Panc1 (cell line): ENCODE measurements around the gene TMEM138. TPM values are rescaled to one million over a fixed set of nuclear protein-coding genes. Genes with fewer than 3 reads are reported as not detected.

Source experiments
- ATAC-seq: fragments of 200-7000 bp; cut with Tn5 transposase; 2 replicates; pipeline ENCODE4 v1.9.1; 2020; ENCODE audit warnings: mild to moderate bottlenecking, moderate library complexity
- BruUV-seq: library from RNA; stranded (reverse); fragments of 400-500 nt; replicated peaks from 2 replicates; lab custom pipeline; 2021; lab: Mats Ljungman, UMichigan
- CTCF ChIA-PET: fragments of 300-600 bp; sonication (Branson Sonifier 250); formaldehyde crosslinking; loops from one replicate; lab custom pipeline; 2022; ENCODE audit warnings: antibody characterized with exemption; lab: Charles Lee
- POLR2A ChIA-PET: fragments of 300-600 bp; sonication (Branson Sonifier 250); formaldehyde crosslinking; loops from one replicate; lab custom pipeline; 2022; ENCODE audit warnings: antibody characterized with exemption; lab: Charles Lee
- DNase-seq: peaks from one replicate; pipeline ENCODE4 v3.0.0-alpha.2; 2010; ENCODE audit warnings: low read depth, low spot score
- H3K27ac ChIP-seq: 2 replicates; pipeline ENCODE4 v1.5.1; 2011; ENCODE audit warnings: mild to moderate bottlenecking, low read length, inconsistent platforms
- H3K27me3 ChIP-seq: fragments of 200-500 bp; sonication (Bioruptor generic); 2 replicates; pipeline ENCODE4 v1.6.0; 2014; ENCODE audit warnings: low read length, inconsistent platforms; ENCODE audit not compliant: control insufficient read depth, insufficient read depth
- H3K36me3 ChIP-seq: fragments of 200-500 bp; sonication (Bioruptor generic); 2 replicates; pipeline ENCODE4 v1.5.1; 2014; ENCODE audit warnings: inconsistent platforms, mild to moderate bottlenecking, low read length, moderate library complexity; ENCODE audit not compliant: control insufficient read depth, insufficient read depth
- H3K4me1 ChIP-seq: 2 replicates; pipeline ENCODE4 v1.5.1; 2011; ENCODE audit warnings: inconsistent platforms, mild to moderate bottlenecking, low read length, moderate library complexity; ENCODE audit not compliant: control insufficient read depth, insufficient read depth
- H3K4me3 ChIP-seq, 2 experiments: 2 replicates each; pipeline ENCODE4 v1.5.1; 2011 to 2012; ENCODE audit warnings: low read depth in 2 of 2, low read length in 2 of 2, mild to moderate bottlenecking in 2 of 2, inconsistent platforms in 1 of 2, moderate library complexity in 1 of 2
- H3K9me3 ChIP-seq: fragments of 200-500 bp; sonication (Bioruptor generic); 2 replicates; pipeline ENCODE4 v1.5.1; 2014; ENCODE audit warnings: low read depth, mild to moderate bottlenecking, inconsistent platforms, low read length, moderate library complexity; ENCODE audit not compliant: control insufficient read depth, insufficient read depth
- SIN3A ChIP-seq: IDR thresholded peaks from 2 replicates; pipeline ENCODE4 v1.6.1; 2012; ENCODE audit warnings: low read depth, mild to moderate bottlenecking, low read length, moderate library complexity, borderline replicate concordance; ENCODE audit not compliant: insufficient read depth
- TCF7L2 ChIP-seq: IDR thresholded peaks from 2 replicates; pipeline ENCODE4 v1.6.1; 2011; ENCODE audit warnings: mild to moderate bottlenecking, low read depth, low read length, inconsistent platforms
- in situ Hi-C: cut with HindIII; loops from 2 replicates; pipeline ENCODE4 v1.10.0; 2016; ENCODE audit warnings: low sequenced_read_pairs, low pct_unique_long_range_greater_than_20kb
- intact Hi-C: fragments of 100-400 bp; cut with micrococcal nuclease; formaldehyde crosslinking; loops from one replicate; pipeline ENCODE4 v1.10.0; 2022; ENCODE audit not compliant: unreplicated experiment
- total RNA-seq: library from RNA; stranded (reverse); gene quantifications from one replicate; pipeline ENCODE4 v1.2.1, GENCODE V29; 2021; ENCODE audit not compliant: unreplicated experiment
- TF ChIP-seq, protein P1 (sequence below), 2 experiments: IDR thresholded peaks; 2 replicates each; pipeline ENCODE4 v1.6.1; 2011 to 2012; ENCODE audit warnings: low read depth in 2 of 2, control low read depth in 1 of 2, low read length in 1 of 2, mild to moderate bottlenecking in 1 of 2, moderate library complexity in 1 of 2; ENCODE audit not compliant: insufficient read depth in 1 of 2
- TF ChIP-seq, protein P2 (sequence below): fragments of 450-650 bp; IDR thresholded peaks from 2 replicates; pipeline ENCODE4 v1.5.1; 2017; ENCODE audit warnings: mild to moderate bottlenecking

TMEM138 gene
- total RNA-seq, 1 experiment from 2014 or later, result 86.6 TPM

DNA sequence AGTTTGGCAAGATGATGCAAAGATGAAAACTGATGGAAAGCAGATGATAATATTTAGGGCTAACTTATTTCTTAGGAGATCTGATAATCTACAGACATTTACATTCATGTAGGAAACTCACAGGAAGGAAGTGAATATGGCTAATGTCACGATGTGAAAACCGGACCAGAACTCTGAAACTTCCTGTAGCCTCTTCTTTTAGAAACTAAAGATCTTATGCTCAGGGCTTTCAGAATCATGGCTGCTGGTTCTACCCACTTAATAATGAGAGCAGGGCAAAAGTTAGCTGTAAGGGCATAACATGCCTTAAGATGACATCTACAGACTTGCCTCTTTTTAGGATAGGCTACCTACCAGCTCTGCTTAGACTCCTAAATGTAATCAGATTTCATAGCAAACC is 52.4 kb downstream of the TMEM138 start:
- Histone ChIP-seq H3K9me3 (no peaks in the 10 kb centered on the region), H3K27me3 (no peaks in the 10 kb centered on the region), H3K4me3 (no peak overlapping the region), H3K4me1 (no peaks in the 10 kb centered on the region), H3K36me3 (peaks cover 60% of the 10 kb centered on the region), H3K27ac (no peak overlapping the region)
- no TSS peak for BruUV-seq
- no peak for TF ChIP-seq TCF7L2
- TF ChIP-seq SIN3A, result no peak
- TF ChIP-seq, protein P1, sequence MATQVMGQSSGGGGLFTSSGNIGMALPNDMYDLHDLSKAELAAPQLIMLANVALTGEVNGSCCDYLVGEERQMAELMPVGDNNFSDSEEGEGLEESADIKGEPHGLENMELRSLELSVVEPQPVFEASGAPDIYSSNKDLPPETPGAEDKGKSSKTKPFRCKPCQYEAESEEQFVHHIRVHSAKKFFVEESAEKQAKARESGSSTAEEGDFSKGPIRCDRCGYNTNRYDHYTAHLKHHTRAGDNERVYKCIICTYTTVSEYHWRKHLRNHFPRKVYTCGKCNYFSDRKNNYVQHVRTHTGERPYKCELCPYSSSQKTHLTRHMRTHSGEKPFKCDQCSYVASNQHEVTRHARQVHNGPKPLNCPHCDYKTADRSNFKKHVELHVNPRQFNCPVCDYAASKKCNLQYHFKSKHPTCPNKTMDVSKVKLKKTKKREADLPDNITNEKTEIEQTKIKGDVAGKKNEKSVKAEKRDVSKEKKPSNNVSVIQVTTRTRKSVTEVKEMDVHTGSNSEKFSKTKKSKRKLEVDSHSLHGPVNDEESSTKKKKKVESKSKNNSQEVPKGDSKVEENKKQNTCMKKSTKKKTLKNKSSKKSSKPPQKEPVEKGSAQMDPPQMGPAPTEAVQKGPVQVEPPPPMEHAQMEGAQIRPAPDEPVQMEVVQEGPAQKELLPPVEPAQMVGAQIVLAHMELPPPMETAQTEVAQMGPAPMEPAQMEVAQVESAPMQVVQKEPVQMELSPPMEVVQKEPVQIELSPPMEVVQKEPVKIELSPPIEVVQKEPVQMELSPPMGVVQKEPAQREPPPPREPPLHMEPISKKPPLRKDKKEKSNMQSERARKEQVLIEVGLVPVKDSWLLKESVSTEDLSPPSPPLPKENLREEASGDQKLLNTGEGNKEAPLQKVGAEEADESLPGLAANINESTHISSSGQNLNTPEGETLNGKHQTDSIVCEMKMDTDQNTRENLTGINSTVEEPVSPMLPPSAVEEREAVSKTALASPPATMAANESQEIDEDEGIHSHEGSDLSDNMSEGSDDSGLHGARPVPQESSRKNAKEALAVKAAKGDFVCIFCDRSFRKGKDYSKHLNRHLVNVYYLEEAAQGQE (IDR thresholded peaks at IDR 0.05; ENCODE audit: insufficient read depth in 1 of 2, low read depth in 2 of 2, low read length in 1 of 2), result no peak
- CTCF ChIA-PET, result no interaction called here
- ATAC-seq (no peak), DNase-seq (no peak)
- POLR2A ChIA-PET, result interaction anchor here (0.8 kb wide), 1 partner anchor 11 kb away, joined by 10 read pairs; no protein-coding TSS in a partner anchor
- in situ Hi-C loops, result no loop called here
- intact Hi-C loops, result no loop called here

DNA sequence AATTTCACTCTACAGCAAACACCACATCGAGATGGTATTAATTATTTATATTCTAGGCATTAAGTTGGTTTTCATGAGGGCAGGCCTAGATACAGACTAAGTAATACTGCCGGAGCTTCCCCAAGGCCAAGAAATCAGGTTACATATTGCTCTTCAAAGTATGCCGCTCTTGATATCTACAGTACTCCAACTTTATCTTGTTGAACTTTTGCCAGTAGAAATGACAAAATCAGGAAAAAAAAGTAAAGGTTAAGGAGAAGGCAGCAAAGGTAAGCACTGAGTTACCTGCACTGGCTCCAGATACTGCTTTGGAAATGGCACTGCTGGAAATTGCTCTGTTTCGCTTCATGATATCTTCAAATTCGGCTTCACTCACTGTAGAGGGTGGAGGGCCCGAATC is 53.2 kb downstream of the TMEM138 start:
- Histone ChIP-seq H3K4me1 (no peaks in the 10 kb centered on the region), H3K27ac (no peak overlapping the region), H3K4me3 (no peak overlapping the region), H3K9me3 (no peaks in the 10 kb centered on the region), H3K36me3 (peaks cover 66% of the 10 kb centered on the region), H3K27me3 (no peaks in the 10 kb centered on the region)
- TF ChIP-seq SIN3A, result no peak
- TF ChIP-seq, protein P2, sequence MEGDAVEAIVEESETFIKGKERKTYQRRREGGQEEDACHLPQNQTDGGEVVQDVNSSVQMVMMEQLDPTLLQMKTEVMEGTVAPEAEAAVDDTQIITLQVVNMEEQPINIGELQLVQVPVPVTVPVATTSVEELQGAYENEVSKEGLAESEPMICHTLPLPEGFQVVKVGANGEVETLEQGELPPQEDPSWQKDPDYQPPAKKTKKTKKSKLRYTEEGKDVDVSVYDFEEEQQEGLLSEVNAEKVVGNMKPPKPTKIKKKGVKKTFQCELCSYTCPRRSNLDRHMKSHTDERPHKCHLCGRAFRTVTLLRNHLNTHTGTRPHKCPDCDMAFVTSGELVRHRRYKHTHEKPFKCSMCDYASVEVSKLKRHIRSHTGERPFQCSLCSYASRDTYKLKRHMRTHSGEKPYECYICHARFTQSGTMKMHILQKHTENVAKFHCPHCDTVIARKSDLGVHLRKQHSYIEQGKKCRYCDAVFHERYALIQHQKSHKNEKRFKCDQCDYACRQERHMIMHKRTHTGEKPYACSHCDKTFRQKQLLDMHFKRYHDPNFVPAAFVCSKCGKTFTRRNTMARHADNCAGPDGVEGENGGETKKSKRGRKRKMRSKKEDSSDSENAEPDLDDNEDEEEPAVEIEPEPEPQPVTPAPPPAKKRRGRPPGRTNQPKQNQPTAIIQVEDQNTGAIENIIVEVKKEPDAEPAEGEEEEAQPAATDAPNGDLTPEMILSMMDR, result no peak
- TF ChIP-seq, protein P1 (IDR thresholded peaks at IDR 0.05; ENCODE audit: insufficient read depth in 1 of 2, low read depth in 2 of 2, low read length in 1 of 2), result no peak
- ATAC-seq, result no peak
- BruUV-seq, result no TSS peak
- ChIA-PET CTCF (no interaction called here), POLR2A (no interaction called here)
- in situ Hi-C loops (no loop called here), intact Hi-C loops (no loop called here)
- DNase-seq, result no peak
